A673 (cell line): Measurements from ENCODE around the gene MTRF1. TPM values are rescaled to one million over a fixed set of nuclear protein-coding genes. Genes with fewer than 3 reads are reported as not detected.

Experiments
- BruUV-seq: library from RNA; stranded (reverse); fragments of 400-500 nt; replicated peaks from 2 replicates; lab custom pipeline; 2021; lab: Mats Ljungman, UMichigan
- CTCF ChIA-PET: fragments of 300-600 bp; sonication (Branson Sonifier 250); formaldehyde crosslinking; loops from one replicate; lab custom pipeline; 2022; ENCODE audit warnings: antibody characterized with exemption; lab: Charles Lee
- POLR2A ChIA-PET: fragments of 300-600 bp; sonication (Branson Sonifier 250); formaldehyde crosslinking; loops from one replicate; lab custom pipeline; 2022; ENCODE audit warnings: antibody characterized with exemption; ENCODE audit not compliant: low non-redundant PET; lab: Charles Lee
- DNase-seq: peaks from one replicate; pipeline ENCODE4 v3.0.0-alpha.2; 2015; ENCODE audit warnings: low spot score
- H3K27ac ChIP-seq: fragments of 200-600 bp; sonication (generic); 2 replicates; pipeline ENCODE4 v1.5.1; 2016; ENCODE audit warnings: mixed run types, low read depth, mild to moderate bottlenecking, mixed read lengths, antibody characterized with exemption, low read length; ENCODE audit not compliant: poor library complexity, severe bottlenecking
- H3K27me3 ChIP-seq: fragments of 200-600 bp; sonication (generic); replicated peaks from 2 replicates; pipeline ENCODE4 v1.6.1; 2017; ENCODE audit warnings: mixed run types, low read depth, mild to moderate bottlenecking, mixed read lengths, antibody characterized with exemption, low read length; ENCODE audit not compliant: insufficient read depth, poor library complexity
- H3K36me3 ChIP-seq: fragments of 200-600 bp; sonication (generic); 2 replicates; pipeline ENCODE4 v1.6.1; 2016; ENCODE audit warnings: mixed run types, mild to moderate bottlenecking, mixed read lengths, antibody characterized with exemption, low read length; ENCODE audit not compliant: insufficient read depth, poor library complexity, severe bottlenecking
- H3K4me1 ChIP-seq: fragments of 200-600 bp; sonication (generic); 2 replicates; pipeline ENCODE4 v1.6.1; 2017; ENCODE audit warnings: mixed run types, mild to moderate bottlenecking, mixed read lengths, antibody characterized with exemption, low read length; ENCODE audit not compliant: insufficient read depth, poor library complexity, severe bottlenecking
- H3K4me3 ChIP-seq: fragments of 200-600 bp; sonication (generic); 2 replicates; pipeline ENCODE4 v1.5.1; 2016; ENCODE audit warnings: low read depth, mixed run types, mild to moderate bottlenecking, mixed read lengths, low read length; ENCODE audit not compliant: poor library complexity, severe bottlenecking
- H3K9me3 ChIP-seq: fragments of 200-600 bp; sonication (generic); 2 replicates; pipeline ENCODE4 v1.6.1; 2016; ENCODE audit warnings: mixed run types, low read depth, mild to moderate bottlenecking, mixed read lengths, antibody characterized with exemption, low read length; ENCODE audit not compliant: poor library complexity, severe bottlenecking
- EZH2 ChIP-seq: fragments of 200-600 bp; sonication (generic); IDR thresholded peaks from 2 replicates; pipeline ENCODE4 v1.6.1; 2017; ENCODE audit warnings: borderline replicate concordance, low read depth, mild to moderate bottlenecking, mixed read lengths, antibody characterized with exemption, low read length; ENCODE audit not compliant: poor library complexity, severe bottlenecking
- intact Hi-C: fragments of 100-400 bp; cut with micrococcal nuclease; formaldehyde crosslinking; loops from one replicate; pipeline ENCODE4 v1.10.0; 2022; ENCODE audit not compliant: unreplicated experiment
- total RNA-seq: library from RNA; stranded (reverse); gene quantifications from 2 replicates; pipeline ENCODE4 v1.2.3, GENCODE V29; 2021
- TF ChIP-seq, protein P1 (sequence below): fragments of 300-800, 200-600 bp; sonication (generic); conservative IDR thresholded peaks from 2 replicates; pipeline ENCODE4 v1.5.1; 2017; ENCODE audit warnings: low read depth, mild to moderate bottlenecking, antibody characterized with exemption, low read length, moderate library complexity, mixed read lengths

Gene MTRF1
- total RNA-seq, 1 experiment from 2014 or later = 18.0 TPM

DNA sequence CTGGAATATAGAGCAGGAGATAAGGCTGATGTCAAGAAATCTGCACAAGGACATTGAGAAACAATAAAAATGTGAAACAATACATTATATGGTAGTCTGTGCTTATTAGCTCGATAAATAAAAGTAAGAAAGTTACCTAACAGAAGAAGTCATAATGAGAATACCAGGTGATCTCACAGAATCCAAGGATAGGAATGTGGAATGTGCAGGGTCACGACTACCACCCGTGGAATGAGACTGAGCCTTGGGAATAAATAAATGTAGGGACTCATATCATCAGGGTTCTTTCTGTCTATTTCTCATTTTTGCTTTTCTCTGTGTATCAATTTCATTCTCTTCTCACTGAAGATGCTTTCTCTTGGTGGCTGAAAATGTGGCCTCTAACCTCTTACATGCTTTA lies 43.0 kb downstream of the MTRF1 start:
- intact Hi-C loops = loop anchor here (5.0 kb wide), 1 partner anchor 158 kb away; the partner anchor contains the start of gene WBP4
- no TSS peak for BruUV-seq
- no peaks in the 10 kb centered on the region for H3K27me3 ChIP-seq
- H3K9me3 ChIP-seq = no peaks in the 10 kb centered on the region
- no peaks in the 10 kb centered on the region for H3K36me3 ChIP-seq
- no peaks in the 10 kb centered on the region for H3K4me1 ChIP-seq
- H3K4me3 ChIP-seq = no peak overlapping the region
- CTCF ChIA-PET = no interaction called here
- TF ChIP-seq, protein P1, sequence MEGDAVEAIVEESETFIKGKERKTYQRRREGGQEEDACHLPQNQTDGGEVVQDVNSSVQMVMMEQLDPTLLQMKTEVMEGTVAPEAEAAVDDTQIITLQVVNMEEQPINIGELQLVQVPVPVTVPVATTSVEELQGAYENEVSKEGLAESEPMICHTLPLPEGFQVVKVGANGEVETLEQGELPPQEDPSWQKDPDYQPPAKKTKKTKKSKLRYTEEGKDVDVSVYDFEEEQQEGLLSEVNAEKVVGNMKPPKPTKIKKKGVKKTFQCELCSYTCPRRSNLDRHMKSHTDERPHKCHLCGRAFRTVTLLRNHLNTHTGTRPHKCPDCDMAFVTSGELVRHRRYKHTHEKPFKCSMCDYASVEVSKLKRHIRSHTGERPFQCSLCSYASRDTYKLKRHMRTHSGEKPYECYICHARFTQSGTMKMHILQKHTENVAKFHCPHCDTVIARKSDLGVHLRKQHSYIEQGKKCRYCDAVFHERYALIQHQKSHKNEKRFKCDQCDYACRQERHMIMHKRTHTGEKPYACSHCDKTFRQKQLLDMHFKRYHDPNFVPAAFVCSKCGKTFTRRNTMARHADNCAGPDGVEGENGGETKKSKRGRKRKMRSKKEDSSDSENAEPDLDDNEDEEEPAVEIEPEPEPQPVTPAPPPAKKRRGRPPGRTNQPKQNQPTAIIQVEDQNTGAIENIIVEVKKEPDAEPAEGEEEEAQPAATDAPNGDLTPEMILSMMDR = no peak
- TF ChIP-seq EZH2 = no peak
- no peak overlapping the region for H3K27ac ChIP-seq
- POLR2A ChIA-PET = no interaction called here
- no peak for DNase-seq

DNA sequence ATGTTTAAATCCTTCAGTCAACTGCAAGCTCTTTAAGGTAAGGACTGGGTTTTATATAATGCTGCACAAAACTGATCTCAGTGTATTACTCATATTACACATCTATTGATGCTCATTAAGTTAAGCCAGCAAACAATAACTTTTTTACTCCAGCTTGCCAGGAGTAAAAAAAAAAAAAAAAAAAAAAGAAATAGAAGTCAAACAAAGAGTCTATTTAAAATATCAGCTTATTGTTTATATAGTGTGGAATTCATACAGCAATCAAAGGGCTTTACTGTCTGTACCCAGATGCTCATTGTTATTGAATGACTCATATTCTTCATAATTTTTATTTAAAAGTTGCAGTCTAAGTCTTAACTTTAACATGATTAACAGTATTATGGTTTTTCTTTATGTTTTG lies 47.2 kb downstream of the MTRF1 start:
- no peaks in the 10 kb centered on the region for H3K27me3 ChIP-seq
- H3K9me3 ChIP-seq = peaks cover 4% of the 10 kb centered on the region
- ChIA-PET POLR2A (no interaction called here), CTCF (no interaction called here)
- no TSS peak for BruUV-seq
- no peak for DNase-seq
- intact Hi-C loops = no loop called here
- no peak overlapping the region for H3K27ac ChIP-seq
- H3K36me3 ChIP-seq = no peaks in the 10 kb centered on the region
- H3K4me3 ChIP-seq = no peak overlapping the region
- TF ChIP-seq EZH2 = no peak
- TF ChIP-seq, protein P1 = no peak
- no peaks in the 10 kb centered on the region for H3K4me1 ChIP-seq

DNA sequence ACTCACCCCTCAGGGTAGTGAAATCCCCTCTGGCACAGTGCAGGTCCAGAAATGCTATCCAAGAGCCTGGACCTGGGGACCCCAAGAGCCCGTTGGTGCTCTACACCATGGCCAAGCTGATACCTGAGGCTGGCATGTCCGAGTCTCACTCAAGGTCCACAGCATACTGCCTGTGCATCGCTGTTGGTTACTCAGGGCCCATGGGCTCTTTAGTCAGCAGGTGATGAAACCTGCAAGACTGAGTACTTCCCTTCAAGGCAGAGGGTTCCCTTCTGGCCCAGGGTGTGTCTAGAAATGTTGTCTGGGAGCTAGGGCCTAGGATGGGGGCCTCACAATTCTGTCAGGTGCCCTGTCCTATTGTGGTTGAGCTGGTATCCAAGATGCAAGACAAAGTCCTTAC lies 49.5 kb downstream of the MTRF1 start:
- no peak overlapping the region for H3K27ac ChIP-seq
- H3K27me3 ChIP-seq = no peaks in the 10 kb centered on the region
- no peak for DNase-seq
- no peaks in the 10 kb centered on the region for H3K4me1 ChIP-seq
- TF ChIP-seq, protein P1 = no peak
- TF ChIP-seq EZH2 = no peak
- BruUV-seq = no TSS peak
- peaks cover 8% of the 10 kb centered on the region for H3K9me3 ChIP-seq
- H3K36me3 ChIP-seq = no peaks in the 10 kb centered on the region
- intact Hi-C loops = no loop called here
- H3K4me3 ChIP-seq = no peak overlapping the region
- ChIA-PET CTCF (no interaction called here), POLR2A (no interaction called here)
